Prostate gland (tissue), 2 donors: ENCODE measurements around the gene NXN.

Source experiments
- POLR2AphosphoS5 ChIP-seq: sonication (generic); formaldehyde crosslinking; IDR thresholded peaks from one replicate; pipeline ENCODE4 v1.6.1; 2017; ENCODE audit warnings: antibody characterized with exemption
- TF ChIP-seq, protein P1 (sequence below), 4 experiments: fragments of 200-600 bp in 2 of 4; fragments of 450-650 bp in 2 of 4; sonication (generic) in 2 of 4; IDR thresholded peaks; 1 replicate in 3 of 4; 2 replicates in 1 of 4; pipeline ENCODE4 v1.5.1; 2016 to 2019; ENCODE audit warnings: antibody characterized with exemption in 4 of 4, mild to moderate bottlenecking in 2 of 4, moderate library complexity in 2 of 4

- no peak for TF ChIP-seq POLR2AphosphoS5
- TF ChIP-seq, protein P1, sequence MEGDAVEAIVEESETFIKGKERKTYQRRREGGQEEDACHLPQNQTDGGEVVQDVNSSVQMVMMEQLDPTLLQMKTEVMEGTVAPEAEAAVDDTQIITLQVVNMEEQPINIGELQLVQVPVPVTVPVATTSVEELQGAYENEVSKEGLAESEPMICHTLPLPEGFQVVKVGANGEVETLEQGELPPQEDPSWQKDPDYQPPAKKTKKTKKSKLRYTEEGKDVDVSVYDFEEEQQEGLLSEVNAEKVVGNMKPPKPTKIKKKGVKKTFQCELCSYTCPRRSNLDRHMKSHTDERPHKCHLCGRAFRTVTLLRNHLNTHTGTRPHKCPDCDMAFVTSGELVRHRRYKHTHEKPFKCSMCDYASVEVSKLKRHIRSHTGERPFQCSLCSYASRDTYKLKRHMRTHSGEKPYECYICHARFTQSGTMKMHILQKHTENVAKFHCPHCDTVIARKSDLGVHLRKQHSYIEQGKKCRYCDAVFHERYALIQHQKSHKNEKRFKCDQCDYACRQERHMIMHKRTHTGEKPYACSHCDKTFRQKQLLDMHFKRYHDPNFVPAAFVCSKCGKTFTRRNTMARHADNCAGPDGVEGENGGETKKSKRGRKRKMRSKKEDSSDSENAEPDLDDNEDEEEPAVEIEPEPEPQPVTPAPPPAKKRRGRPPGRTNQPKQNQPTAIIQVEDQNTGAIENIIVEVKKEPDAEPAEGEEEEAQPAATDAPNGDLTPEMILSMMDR (IDR thresholded peaks at IDR 0.05), result no peak
Measured at GRCh38 chr17:1022278-1023024, 42.9 kb upstream of the NXN start.
